ENCODE results near the gene SDR42E1. TPM values are rescaled to one million over a fixed set of nuclear protein-coding genes. Genes with fewer than 3 reads are reported as not detected.

The SDR42E1 gene
- total and polyA plus RNA-seq, 9 of the 15 experiments (the other 6 are each of a cell fraction or from before 2014, with no cell fraction given): 0.13 to 1.3 (median 0.42) TPM

DNA sequence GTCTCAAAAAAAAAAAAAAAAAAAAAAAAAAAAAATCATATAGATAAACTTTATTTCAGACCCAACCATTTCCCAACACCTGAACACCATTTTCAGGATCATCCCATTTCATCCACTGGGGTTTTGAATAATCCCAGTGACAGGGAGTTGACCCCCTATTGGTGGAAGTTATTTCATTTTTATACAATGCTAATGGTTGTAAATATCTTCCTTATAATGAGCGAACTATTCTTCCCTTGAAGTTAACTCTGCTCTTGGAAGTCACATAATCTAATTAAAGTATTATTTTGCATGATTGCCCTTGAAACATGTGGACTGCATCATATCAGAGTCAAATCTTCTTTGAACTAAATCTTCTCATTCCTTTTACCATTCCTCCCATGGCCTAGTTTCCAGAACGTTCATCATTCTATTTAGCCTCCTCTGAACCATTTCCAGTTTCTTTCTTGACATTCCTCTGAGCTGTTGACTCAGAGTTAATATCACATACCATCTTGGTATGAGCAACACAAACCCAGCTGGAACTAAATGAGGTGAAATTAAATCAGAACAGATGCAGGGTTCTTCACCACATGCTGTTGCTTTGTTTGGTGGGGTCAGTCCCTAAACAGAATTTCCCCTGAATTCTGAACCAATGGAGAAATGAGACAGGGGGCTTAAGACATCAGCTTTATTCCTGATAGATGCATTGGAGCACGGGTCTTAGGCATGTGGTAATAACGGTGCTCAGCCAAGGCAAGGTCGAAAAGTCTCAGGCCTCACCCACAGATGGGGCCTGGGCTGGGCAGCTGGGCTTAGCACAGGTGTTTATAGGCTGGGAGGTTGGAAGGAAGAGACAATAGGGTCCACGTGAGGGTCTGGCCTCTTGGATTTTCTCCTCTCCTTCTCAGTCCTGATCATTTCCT, 32.7 kb upstream of the SDR42E1 start:
- DNase-seq (ENCODE audit: extremely low read depth in 1 of 4, low spot score in 3 of 4): no peak

More for the DNA sequence above, 32.7 kb upstream of the SDR42E1 start:
- Histone ChIP-seq H3K27me3 (ENCODE audit: control insufficient read depth in 2 of 2, insufficient read depth in 2 of 2, low read length in 2 of 2) (peaks cover 0 to 13% of the 10 kb centered on the region in 2 experiments; a peak in 1 of 5 replicates), H3K4me3 (no peak overlapping the region), H3K79me2 (ENCODE audit: control insufficient read depth, insufficient read depth, low read length) (no peaks in the 10 kb centered on the region), H3K4me1 (replicated peaks in 1 of 2; ENCODE audit: control insufficient read depth in 2 of 2, insufficient read depth in 2 of 2, low read length in 2 of 2) (no peaks in the 10 kb centered on the region), H3K27ac (ENCODE audit: extremely low read depth, low read depth, low read length) (no peak overlapping the region), H3K9me1 (ENCODE audit: control insufficient read depth, insufficient read depth, low read length) (no peaks in the 10 kb centered on the region), H3K4me2 (ENCODE audit: insufficient read depth, low read length) (no peak overlapping the region), H4K20me1 (replicated peaks; ENCODE audit: control insufficient read depth, insufficient read depth, low read length) (no peaks in the 10 kb centered on the region), H3K9ac (ENCODE audit: insufficient read depth in 1 of 2, low read depth in 2 of 2, low read length in 2 of 2) (no peak overlapping the region), H3K9me3 (replicated peaks; ENCODE audit: control insufficient read depth, insufficient read depth, low read depth, low read length) (no peaks in the 10 kb centered on the region), H2AFZ (ENCODE audit: low read depth, low read length) (no peak overlapping the region), H3K36me3 (ENCODE audit: control insufficient read depth, insufficient read depth, low read length) (no peaks in the 10 kb centered on the region)
- BruUV-seq (replicated peaks): no TSS peak
- POLR2A ChIA-PET: no interaction called here
- in situ Hi-C loops (cut with MboI): no loop called here
- FAIRE-seq (no peak), ATAC-seq (no peak)
- 2% methylated on average over 6 of the region's 6 CpGs for WGBS (ENCODE audit: insufficient coverage, low coverage, missing lambda C conversion rate)
- intact Hi-C loops (cut with micrococcal nuclease): no loop called here
- CTCF ChIA-PET (ENCODE audit: low intra/inter-chr PET ratio): no interaction called here
- TF ChIP-seq, protein P1, sequence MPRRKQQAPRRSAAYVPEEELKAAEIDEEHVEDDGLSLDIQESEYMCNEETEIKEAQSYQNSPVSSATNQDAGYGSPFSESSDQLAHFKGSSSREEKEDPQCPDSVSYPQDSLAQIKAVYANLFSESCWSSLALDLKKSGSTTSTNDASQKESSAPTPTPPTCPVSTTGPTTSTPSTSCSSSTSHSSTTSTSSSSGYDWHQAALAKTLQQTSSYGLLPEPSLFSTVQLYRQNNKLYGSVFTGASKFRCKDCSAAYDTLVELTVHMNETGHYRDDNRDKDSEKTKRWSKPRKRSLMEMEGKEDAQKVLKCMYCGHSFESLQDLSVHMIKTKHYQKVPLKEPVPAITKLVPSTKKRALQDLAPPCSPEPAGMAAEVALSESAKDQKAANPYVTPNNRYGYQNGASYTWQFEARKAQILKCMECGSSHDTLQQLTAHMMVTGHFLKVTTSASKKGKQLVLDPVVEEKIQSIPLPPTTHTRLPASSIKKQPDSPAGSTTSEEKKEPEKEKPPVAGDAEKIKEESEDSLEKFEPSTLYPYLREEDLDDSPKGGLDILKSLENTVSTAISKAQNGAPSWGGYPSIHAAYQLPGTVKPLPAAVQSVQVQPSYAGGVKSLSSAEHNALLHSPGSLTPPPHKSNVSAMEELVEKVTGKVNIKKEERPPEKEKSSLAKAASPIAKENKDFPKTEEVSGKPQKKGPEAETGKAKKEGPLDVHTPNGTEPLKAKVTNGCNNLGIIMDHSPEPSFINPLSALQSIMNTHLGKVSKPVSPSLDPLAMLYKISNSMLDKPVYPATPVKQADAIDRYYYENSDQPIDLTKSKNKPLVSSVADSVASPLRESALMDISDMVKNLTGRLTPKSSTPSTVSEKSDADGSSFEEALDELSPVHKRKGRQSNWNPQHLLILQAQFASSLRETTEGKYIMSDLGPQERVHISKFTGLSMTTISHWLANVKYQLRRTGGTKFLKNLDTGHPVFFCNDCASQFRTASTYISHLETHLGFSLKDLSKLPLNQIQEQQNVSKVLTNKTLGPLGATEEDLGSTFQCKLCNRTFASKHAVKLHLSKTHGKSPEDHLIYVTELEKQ (CRISPR knock-in tag; IDR thresholded peaks at IDR 0.05): no peak
- no peak for TF ChIP-seq MCM5 (IDR thresholded peaks at IDR 0.05; ENCODE audit: low read depth)
- TF ChIP-seq RBBP5 (IDR thresholded peaks at IDR 0.05; ENCODE audit: borderline replicate concordance, insufficient read depth, low read length, poor library complexity, severe bottlenecking): no peak
- TF ChIP-seq E2F3 (CRISPR knock-in tag; IDR thresholded peaks at IDR 0.05): no peak
